ENCODE results near the gene OR8A1.
"Not testable (repeated sequence)": the region's sequence is repeated elsewhere in the genome, so short reads cannot be mapped to it uniquely, and the experiment has no call there.

OR8A1 gene

DNA sequence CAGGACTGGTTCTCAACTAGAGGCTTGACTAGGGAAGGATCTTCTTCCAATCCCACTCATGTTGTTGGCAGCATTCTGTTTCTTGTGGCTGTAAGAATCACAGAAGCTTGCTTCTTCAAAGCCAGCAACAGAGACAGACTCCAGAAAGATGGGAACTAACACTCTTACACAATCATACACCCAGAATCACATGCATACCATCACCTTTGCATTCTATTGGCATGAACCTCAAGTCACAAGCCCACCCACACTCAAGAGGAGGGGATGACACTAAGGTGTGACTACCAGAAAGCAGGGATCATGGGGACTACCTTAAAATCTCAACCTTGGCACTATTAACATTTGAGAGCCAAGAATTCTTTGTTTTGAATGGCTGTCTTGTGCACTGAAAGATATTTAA, 27.8 kb downstream of the OR8A1 start:
- DNase-seq: no peak

DNA sequence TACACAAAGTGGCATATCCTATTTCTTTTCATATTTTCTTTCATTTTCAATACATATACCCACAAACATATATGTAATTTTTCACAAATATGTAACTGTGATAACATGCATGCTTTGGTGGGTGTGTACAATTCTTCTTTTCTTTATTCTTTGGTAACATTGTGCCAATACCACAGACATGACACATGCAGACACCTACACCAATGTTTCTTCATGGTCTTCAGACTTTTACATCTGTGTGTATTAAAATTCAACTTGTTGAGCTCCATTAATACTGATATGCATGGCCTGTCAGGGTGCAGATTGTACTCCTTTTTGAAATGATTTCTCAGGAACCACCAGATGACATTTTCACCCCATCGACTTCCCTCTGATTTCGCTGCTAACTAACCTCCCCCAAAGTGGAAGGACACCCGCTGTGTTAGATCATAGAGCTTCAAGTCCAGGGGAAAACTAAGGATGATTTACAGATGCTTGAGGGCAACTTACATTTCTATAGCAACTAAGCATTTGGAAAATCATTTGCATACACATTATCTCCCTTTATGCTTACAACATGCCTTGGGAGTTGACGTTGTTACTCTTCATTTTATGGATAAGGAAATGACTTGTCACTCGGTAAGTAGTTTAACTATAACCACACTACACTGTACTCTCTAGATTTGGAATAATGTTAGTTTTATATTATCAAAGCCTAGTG, 31.0 kb downstream of the OR8A1 start:
- no peak for DNase-seq

DNA sequence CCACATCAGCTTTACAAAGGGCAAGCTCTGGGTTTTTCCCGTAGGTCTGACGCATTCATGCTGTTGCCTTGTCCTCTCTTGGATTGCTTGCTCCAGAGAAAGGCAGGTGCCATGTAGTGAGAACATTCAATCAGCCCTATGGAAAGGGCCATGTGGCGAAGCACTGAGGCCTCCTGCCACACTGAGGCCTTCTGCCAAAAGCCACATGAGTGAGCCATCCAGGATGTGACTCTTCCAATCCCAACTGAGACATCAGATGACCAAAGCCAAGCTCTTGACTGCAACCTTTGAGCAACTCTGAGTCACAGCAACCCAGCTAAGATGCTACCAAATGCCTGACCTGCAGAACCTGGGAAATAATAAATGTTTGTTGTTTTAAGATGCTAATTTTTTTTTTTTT, 32.4 kb downstream of the OR8A1 start:
- no peak for DNase-seq

DNA sequence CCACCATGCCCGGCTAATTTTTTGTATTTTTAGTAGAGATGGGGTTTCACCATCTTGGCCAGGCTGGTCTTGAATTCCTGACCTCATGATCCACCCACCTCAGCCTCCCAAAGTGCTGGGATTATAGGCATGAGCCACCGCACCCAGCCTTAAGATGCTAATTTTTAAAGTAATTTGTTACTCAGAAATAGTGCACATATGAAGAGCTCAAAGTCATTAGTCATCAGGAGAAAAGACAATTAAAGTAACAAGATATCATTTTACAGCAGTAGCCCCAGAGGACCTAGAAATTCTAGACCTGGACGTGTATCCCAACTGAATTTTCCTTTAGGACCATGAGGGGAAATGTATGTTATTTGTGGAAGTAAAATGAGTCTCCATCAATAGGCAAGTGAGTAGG, 32.9 kb downstream of the OR8A1 start:
- DNase-seq: not testable (repeated sequence)

DNA sequence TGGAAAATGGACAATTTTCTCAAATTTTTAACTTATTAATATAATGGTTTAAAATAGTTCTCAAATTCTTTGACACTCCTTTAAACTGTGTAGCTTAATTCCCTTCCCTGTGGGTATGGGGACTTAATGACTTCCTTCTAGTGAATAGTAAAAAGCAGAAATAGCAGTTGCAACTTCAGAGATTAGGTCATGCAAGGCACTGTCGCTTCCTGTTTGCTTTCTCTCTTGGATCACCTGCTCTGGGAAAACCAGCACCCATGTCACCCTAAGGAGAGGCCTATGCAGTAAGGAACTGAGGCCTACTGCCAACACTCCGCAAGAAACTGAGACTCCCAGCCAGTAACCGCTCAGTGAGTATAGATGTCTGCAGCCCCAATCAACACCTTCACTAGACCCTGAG, 35.9 kb downstream of the OR8A1 start:
- DNase-seq: no peak

DNA sequence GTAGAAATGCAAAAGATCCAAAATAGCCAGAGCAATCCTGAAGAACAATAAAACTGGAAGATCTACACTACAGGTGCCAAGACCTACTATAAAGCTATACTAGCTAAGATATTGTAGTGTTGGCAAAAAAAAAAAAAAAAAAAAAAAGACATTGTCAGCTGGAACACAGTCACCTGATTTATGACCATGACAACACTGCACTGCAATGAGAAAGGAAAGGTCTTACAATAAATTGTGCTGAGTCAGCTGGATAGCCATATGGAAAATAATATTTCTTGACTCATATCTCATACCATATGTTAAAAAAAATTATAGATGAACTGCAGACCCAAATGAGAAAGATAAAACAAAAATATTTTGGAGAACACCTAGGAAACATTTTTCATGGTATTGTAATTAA, 38.4 kb downstream of the OR8A1 start:
- no peak for DNase-seq

DNA sequence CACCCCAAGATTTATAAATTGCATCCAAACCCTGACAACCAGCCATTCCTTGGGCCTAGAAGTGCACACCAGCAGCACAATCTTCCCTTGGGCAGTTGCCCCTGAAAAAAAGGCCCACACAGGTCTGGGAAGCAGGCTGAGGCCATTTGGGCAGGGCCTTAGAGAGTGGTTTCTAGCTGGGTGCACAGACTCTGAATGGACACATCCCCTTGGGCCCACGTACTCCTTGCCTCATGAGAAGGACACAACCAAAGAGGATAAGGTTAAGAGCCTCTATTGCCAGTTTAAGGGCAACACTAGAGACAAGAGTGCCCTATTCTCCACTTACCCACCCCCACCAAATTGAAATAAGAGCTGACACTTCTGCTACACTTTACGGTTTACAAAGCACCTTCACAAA, 40.5 kb downstream of the OR8A1 start:
- no peak for DNase-seq

DNA sequence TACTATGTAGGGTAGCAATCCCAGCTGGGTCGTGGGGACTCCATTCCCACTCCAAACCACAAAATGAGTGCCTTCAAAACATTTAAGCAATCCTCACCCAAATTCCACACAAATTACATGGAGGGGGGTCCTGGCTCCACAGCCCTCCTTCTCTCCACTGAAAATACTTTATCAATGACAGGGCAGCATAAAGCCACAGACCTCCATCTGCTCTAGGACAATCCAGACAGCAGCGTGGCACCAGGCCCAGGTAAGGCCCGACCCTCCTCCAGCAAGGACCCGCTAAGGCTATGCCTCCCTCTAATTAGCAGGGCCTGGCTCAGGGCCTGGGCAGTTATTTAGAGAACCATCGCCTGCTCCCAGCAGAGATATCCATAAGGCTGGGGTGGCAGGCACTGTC, 41.3 kb downstream of the OR8A1 start, which contains the start of gene PANX3:
Gene PANX3 (plus strand): TSS at position 365 of the 400 bp plus-strand sequence. CDS start 129 bp downstream, outside the sequence.
- DNase-seq: no peak

DNA sequence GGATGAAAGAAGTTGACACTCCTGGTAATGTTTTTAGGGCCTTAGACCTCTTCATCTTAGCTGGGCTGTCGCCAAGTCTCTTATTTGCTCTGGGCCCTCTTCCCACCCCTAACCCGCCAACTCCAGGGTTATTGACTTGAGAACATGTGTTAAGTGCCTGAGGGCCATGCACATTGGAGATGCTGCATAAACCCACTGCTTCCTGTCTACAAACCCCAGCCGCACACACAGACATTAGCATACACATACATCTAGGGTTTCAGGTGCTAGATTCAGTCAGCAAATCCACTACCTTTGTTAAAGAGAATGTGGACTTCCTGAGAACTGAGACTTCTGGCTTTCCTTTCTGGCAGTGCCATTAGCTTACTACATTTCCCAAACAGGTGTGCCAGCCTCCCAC, 42.2 kb downstream of the OR8A1 start:
- DNase-seq: no peak

DNA sequence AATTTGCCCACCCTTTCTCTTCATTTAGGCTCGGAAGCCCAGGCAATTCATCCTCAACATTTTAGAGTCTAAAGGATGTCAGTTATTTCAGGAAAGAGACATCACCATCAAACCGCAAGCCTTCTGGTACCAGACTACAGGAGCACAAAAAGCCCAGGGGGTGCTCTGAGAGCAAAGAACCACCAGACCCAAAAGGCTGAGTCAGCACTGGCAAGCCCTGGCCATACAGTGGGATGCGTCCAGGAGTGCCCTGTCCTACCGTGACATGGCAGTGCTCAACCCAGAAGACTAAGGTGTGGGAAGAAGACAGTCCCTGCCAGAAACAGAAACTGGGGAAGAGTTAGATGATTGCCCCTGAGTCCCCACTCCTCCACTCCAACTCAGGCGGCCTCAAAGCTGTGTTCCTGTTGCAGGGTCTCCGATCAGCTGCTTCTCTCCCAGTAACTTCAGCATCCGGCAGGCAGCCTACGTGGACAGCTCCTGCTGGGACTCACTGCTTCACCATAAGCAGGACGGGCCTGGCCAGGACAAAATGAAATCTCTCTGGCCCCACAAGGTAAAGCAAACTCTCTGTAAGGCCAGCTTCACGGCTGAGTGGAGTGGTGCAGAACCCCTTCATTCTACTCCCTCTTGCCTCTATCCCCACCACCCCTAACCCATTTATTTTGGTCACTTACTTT, 42.9 kb downstream of the OR8A1 start:
- no peak for DNase-seq

DNA sequence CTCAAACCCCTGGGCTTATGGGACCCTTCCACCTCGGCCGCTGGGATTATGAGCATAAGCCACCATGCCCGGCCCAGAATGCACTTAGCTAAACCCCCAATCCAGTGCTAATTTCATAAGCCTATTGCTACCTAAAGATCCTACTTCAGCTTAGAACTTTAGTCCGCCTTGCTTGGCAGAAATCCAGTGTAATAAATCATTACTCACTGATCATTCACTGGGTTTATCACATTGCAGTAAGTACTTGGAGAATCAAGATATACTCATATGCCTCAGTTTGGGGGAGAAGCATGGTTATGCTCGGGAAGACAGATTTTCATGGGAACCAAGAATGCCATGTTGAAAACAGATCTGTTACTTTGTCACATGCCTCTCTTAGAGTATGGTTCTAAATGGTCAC, 49.1 kb downstream of the OR8A1 start:
- no peak for DNase-seq

All from activated CD4-positive, alpha-beta T cell treated with anti-CD3 and anti-CD28 coated beads for 1 hour (primary cell).